GM23338 (cell line): ENCODE results near the gene CDX1.

Experiments used
- CREB1 ChIP-seq: fragments of 250-450 bp; sonication (Bioruptor Pico); IDR thresholded peaks from 2 replicates; pipeline ENCODE4 v1.5.0; 2020; ENCODE audit warnings: low read depth, mild to moderate bottlenecking, moderate library complexity
- CTCF ChIP-seq, 2 experiments: fragments of 200-600 bp in 1 of 2; sonication (generic) in 1 of 2; conservative IDR thresholded peaks; 2 replicates each; pipeline versions ENCODE4 v1.5.1 to v1.6.1; 2016 to 2017; ENCODE audit warnings: antibody characterized with exemption in 2 of 2, low read depth in 2 of 2, mild to moderate bottlenecking in 2 of 2, moderate library complexity in 1 of 2
- EZH2 ChIP-seq: fragments of 200-600 bp; sonication (generic); IDR thresholded peaks from one replicate; pipeline ENCODE4 v1.8.0; 2017; ENCODE audit warnings: antibody characterized with exemption, mild to moderate bottlenecking, low read depth; ENCODE audit not compliant: unreplicated experiment
- EZH2phosphoT487 ChIP-seq: fragments of 200-600 bp; sonication (generic); IDR thresholded peaks from one replicate; pipeline ENCODE4 v1.8.1; 2018; ENCODE audit warnings: antibody characterized with exemption; ENCODE audit not compliant: unreplicated experiment
- JUNB ChIP-seq: IDR thresholded peaks from one replicate; pipeline ENCODE4 v1.6.1; 2016; ENCODE audit warnings: antibody characterized with exemption; ENCODE audit not compliant: unreplicated experiment
- NANOG ChIP-seq: IDR thresholded peaks from 2 replicates; pipeline ENCODE4 v1.6.1; 2016; ENCODE audit warnings: antibody characterized with exemption, borderline replicate concordance
- POLR2AphosphoS5 ChIP-seq: IDR thresholded peaks from 2 replicates; pipeline ENCODE4 v1.6.1; 2016; ENCODE audit warnings: antibody characterized with exemption, low read depth
- STAT1 ChIP-seq: IDR thresholded peaks from one replicate; pipeline ENCODE4 v1.6.1; 2016; ENCODE audit warnings: antibody characterized with exemption; ENCODE audit not compliant: unreplicated experiment
- ZNF114 ChIP-seq: fragments of 250-450 bp; sonication (Bioruptor Pico); IDR thresholded peaks from 2 replicates; pipeline ENCODE4 v1.5.0; 2020; ENCODE audit warnings: mild to moderate bottlenecking, moderate library complexity
- ZNF331 ChIP-seq: fragments of 250-450 bp; sonication (Bioruptor Pico); IDR thresholded peaks from 2 replicates; pipeline ENCODE4 v1.5.0; 2020; ENCODE audit warnings: low read depth, mild to moderate bottlenecking, moderate library complexity
- TF ChIP-seq, protein P1 (sequence below): IDR thresholded peaks from 2 replicates; pipeline ENCODE4 v1.6.1; 2016; ENCODE audit warnings: antibody characterized with exemption
- TF ChIP-seq, protein P2 (sequence below): IDR thresholded peaks from one replicate; pipeline ENCODE4 v1.6.1; 2018; ENCODE audit warnings: antibody characterized with exemption; ENCODE audit not compliant: unreplicated experiment
- TF ChIP-seq, protein P3 (sequence below): fragments of 250-450 bp; sonication (Bioruptor Pico); IDR thresholded peaks from 2 replicates; pipeline ENCODE4 v1.5.0; 2020; ENCODE audit warnings: mild to moderate bottlenecking, moderate library complexity

DNA sequence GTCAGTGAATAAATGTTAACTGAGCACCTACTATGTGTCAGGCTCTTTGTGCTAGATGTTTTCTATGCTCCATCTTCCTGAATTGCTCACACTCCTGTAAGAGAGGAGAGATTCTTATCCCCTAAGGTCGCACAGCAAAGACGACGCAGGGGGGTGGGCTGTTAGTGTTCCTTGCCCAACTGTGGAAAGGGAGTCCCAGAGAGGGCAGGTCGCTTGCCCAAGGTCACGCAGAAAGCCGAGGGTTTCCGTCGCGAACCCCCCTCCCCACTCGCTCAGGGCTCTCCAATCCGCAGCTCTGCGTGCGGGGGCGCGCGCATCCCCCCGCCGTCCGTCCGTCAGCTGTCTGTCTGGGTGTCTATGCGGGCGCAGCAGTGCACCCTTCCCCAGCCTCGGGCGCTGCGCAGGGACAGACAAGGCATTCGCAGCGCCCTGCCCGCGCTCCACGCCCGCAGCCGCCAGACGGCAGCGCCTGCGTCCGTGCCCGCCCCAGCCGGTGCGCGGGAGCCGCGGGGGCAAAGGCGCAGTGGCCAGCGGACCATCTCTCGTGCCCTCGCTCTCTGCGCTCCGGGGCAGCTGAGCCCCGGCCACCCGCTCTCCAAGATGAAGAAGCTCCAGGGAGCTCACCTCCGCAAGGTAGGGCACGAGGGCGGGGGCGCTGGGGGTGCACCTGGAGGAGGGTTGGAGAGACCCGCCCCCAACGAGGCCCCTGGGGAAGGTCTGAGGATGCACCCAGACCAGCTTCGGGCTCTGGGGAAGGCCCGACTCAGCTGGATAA is 23.3 kb downstream of the CDX1 start, which contains the start of gene SLC6A7:
- TF ChIP-seq CTCF (conservative IDR thresholded peaks at IDR 0.05; ENCODE audit: low read depth in 2 of 2) (no peak), POLR2AphosphoS5 (no peak), CREB1 (no peak), EZH2 (peak; percentile 61), EZH2phosphoT487 (no peak), ZNF114 (no peak), ZNF331 (CRISPR knock-in tag) (no peak), STAT1 (no peak), JUNB (no peak), NANOG (no peak)
- TF ChIP-seq, protein P1, sequence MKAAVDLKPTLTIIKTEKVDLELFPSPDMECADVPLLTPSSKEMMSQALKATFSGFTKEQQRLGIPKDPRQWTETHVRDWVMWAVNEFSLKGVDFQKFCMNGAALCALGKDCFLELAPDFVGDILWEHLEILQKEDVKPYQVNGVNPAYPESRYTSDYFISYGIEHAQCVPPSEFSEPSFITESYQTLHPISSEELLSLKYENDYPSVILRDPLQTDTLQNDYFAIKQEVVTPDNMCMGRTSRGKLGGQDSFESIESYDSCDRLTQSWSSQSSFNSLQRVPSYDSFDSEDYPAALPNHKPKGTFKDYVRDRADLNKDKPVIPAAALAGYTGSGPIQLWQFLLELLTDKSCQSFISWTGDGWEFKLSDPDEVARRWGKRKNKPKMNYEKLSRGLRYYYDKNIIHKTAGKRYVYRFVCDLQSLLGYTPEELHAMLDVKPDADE = no peak
- TF ChIP-seq, protein P2, sequence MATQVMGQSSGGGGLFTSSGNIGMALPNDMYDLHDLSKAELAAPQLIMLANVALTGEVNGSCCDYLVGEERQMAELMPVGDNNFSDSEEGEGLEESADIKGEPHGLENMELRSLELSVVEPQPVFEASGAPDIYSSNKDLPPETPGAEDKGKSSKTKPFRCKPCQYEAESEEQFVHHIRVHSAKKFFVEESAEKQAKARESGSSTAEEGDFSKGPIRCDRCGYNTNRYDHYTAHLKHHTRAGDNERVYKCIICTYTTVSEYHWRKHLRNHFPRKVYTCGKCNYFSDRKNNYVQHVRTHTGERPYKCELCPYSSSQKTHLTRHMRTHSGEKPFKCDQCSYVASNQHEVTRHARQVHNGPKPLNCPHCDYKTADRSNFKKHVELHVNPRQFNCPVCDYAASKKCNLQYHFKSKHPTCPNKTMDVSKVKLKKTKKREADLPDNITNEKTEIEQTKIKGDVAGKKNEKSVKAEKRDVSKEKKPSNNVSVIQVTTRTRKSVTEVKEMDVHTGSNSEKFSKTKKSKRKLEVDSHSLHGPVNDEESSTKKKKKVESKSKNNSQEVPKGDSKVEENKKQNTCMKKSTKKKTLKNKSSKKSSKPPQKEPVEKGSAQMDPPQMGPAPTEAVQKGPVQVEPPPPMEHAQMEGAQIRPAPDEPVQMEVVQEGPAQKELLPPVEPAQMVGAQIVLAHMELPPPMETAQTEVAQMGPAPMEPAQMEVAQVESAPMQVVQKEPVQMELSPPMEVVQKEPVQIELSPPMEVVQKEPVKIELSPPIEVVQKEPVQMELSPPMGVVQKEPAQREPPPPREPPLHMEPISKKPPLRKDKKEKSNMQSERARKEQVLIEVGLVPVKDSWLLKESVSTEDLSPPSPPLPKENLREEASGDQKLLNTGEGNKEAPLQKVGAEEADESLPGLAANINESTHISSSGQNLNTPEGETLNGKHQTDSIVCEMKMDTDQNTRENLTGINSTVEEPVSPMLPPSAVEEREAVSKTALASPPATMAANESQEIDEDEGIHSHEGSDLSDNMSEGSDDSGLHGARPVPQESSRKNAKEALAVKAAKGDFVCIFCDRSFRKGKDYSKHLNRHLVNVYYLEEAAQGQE = no peak
- TF ChIP-seq, protein P3, sequence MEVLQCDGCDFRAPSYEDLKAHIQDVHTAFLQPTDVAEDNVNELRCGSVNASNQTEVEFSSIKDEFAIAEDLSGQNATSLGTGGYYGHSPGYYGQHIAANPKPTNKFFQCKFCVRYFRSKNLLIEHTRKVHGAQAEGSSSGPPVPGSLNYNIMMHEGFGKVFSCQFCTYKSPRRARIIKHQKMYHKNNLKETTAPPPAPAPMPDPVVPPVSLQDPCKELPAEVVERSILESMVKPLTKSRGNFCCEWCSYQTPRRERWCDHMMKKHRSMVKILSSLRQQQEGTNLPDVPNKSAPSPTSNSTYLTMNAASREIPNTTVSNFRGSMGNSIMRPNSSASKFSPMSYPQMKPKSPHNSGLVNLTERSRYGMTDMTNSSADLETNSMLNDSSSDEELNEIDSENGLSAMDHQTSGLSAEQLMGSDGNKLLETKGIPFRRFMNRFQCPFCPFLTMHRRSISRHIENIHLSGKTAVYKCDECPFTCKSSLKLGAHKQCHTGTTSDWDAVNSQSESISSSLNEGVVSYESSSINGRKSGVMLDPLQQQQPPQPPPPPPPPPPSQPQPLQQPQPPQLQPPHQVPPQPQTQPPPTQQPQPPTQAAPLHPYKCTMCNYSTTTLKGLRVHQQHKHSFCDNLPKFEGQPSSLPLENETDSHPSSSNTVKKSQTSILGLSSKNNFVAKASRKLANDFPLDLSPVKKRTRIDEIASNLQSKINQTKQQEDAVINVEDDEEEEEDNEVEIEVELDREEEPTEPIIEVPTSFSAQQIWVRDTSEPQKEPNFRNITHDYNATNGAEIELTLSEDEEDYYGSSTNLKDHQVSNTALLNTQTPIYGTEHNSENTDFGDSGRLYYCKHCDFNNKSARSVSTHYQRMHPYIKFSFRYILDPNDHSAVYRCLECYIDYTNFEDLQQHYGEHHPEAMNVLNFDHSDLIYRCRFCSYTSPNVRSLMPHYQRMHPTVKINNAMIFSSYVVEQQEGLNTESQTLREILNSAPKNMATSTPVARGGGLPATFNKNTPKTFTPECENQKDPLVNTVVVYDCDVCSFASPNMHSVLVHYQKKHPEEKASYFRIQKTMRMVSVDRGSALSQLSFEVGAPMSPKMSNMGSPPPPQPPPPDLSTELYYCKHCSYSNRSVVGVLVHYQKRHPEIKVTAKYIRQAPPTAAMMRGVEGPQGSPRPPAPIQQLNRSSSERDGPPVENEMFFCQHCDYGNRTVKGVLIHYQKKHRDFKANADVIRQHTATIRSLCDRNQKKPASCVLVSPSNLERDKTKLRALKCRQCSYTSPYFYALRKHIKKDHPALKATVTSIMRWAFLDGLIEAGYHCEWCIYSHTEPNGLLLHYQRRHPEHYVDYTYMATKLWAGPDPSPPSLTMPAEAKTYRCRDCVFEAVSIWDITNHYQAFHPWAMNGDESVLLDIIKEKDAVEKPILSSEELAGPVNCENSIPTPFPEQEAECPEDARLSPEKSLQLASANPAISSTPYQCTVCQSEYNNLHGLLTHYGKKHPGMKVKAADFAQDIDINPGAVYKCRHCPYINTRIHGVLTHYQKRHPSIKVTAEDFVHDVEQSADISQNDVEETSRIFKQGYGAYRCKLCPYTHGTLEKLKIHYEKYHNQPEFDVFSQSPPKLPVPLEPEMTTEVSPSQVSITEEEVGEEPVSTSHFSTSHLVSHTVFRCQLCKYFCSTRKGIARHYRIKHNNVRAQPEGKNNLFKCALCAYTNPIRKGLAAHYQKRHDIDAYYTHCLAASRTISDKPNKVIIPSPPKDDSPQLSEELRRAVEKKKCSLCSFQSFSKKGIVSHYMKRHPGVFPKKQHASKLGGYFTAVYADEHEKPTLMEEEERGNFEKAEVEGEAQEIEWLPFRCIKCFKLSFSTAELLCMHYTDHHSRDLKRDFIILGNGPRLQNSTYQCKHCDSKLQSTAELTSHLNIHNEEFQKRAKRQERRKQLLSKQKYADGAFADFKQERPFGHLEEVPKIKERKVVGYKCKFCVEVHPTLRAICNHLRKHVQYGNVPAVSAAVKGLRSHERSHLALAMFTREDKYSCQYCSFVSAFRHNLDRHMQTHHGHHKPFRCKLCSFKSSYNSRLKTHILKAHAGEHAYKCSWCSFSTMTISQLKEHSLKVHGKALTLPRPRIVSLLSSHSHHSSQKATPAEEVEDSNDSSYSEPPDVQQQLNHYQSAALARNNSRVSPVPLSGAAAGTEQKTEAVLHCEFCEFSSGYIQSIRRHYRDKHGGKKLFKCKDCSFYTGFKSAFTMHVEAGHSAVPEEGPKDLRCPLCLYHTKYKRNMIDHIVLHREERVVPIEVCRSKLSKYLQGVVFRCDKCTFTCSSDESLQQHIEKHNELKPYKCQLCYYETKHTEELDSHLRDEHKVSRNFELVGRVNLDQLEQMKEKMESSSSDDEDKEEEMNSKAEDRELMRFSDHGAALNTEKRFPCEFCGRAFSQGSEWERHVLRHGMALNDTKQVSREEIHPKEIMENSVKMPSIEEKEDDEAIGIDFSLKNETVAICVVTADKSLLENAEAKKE = no peak
